GM18951 (cell line): Measurements from ENCODE around the gene FALEC.

ENCODE experiments used
- POLR2A ChIP-seq: IDR thresholded peaks from 4 replicates; pipeline ENCODE4 v1.6.1; 2011; ENCODE audit warnings: mild to moderate bottlenecking; ENCODE audit not compliant: insufficient read length, insufficient read depth; ENCODE audit errors: extremely low read depth
- in situ Hi-C: fragments of 300-500 bp; cut with MboI; formaldehyde crosslinking; loops from one replicate; pipeline ENCODE4 v1.12.0; 2022; ENCODE audit warnings: low sequenced_read_pairs, mixed read lengths, inconsistent platforms; ENCODE audit not compliant: unreplicated experiment

The FALEC gene

DNA sequence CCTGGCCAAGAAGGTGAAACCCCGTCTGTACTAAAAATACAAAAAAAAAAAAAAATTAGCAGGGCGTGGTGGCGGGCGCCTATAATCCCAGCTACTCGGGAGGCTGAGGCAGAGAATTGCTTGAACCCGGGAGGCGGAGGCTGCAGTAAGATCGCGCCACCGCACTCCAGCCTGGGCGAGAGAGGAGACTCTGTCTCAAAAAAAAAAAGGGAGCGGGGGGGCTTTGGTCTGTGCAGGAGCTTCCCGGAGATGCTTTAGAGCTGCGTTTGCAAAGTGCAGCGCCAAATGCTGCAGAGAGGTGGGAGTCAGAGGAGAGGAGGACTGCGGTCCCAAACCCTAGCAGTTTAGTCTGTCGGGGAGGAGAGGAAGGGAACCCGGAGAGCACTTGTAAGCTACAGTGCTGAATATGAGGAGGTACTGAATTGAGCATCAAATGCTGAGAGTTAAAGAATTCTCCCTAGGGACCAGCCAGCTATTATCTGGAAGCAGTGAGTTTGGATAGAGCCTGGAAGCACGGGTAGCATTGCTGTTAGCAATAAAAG is 569 bp downstream of the FALEC start:
- in situ Hi-C loops = no loop called here
- no peak for TF ChIP-seq POLR2A

DNA sequence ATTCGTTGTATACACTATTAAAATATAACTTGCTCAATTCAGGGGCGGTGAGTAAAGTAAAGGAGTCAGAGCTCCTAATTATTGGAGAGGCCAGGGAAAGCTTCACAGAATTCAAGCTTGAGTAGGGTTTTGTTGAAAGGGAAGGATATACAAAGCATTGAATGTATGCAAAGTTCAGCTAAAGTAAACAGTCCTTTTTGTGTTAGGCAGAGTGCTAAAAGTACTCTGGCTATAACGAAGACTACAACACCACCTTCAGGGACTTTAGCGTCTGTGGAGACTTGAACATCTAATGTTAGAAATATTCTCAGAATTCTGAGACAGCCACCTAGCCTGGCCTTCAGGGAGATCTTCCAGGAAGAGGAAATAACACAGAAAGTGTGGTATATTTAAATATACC is 1.1 kb downstream of the FALEC start:
- in situ Hi-C loops = no loop called here
- no peak for TF ChIP-seq POLR2A

DNA sequence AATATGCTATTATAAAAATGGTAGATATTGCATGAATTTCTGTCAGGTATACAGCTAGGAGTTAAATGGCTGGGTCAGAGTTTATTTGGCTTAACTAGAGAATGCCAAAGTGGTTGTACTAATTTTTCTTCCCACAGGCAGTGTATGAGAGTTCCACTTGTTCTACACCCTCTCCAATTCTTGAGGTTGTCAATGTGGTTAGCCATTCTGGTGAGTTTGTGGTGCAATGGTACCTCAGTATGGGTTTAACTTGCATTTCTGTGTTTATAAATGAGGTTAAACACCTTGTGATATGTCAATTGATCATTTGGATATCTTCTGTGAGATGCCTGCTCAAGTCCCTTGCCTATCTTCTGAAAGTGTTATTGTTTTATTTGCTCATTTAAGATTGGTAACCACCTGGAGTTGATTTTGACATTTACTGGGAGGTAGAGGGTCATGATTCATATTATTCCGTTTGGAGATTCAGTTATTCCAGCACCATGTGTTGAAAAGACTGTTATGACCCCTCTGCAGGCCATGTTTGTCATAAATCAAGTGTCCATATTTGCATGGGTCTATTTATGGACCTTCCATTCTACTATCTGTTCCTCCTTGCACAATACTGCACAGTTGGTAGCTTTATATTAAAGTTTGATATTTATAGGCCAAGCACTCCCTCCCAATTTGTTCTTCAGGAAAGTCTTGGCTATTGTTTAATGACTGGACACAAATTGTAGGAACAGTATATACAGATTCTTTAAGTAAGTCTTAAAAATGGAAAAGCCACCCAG is 5.8 kb downstream of the FALEC start:
- TF ChIP-seq POLR2A = no peak
- in situ Hi-C loops = no loop called here

DNA sequence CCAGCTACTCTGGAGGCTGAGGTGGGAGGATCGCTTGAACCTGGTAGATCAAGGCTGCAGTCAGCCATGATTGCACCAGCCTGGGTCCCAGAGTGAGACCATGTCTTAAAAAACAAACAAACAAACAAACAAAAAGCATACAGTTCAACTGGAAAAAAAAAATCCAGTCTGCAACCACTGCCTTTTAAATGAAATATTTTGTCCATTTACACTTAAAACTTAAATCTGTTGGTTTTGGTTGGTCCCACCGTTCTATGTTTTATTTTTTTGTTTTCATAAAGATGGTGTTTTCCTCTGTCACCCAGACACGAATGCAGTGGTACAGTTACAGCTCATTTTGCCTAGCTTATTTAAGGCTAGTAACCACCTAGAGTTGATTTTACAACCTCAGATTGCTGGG is 9.8 kb downstream of the FALEC start:
- no peak for TF ChIP-seq POLR2A
- in situ Hi-C loops = no loop called here

DNA sequence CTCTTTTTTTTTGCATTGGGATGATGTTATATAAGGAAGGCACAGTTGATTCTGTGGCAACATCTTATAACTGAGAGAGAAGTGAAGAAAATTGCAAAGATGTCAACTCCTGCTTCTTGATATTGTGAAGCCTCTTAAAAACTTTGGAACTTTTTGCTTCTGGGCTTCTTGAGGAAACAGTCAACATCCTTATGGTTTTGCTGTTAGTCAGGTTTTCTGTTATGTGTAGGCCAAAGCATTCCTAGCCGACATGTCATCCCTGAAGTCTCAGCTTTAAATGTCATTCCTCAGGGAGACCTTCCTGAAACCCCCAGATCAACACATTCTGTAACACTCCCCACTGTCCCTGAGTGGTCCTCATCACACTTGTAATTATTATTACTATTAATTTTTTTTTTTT is 12.6 kb downstream of the FALEC start:
- no peak for TF ChIP-seq POLR2A
- in situ Hi-C loops = no loop called here

DNA sequence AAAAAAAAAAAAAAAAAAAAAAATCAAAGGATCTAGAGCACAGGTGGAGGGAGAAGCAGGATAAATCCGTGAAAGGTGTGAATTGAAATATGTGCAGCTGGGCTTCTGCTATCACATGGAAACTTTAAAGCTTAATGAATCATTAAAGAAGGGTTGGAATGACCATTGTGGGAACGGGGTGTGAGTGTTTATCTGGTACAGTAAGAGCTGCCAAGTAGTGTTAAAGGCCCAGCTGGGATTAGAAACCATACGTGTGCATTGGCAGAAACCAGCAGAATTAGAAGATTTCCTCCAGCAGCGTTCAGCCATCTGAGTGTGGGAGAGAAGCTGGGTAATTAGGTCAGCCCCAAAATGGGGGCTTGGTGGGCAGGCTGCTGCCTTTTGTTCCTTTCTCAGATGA is 13.5 kb downstream of the FALEC start:
- in situ Hi-C loops = no loop called here
- no peak for TF ChIP-seq POLR2A

DNA sequence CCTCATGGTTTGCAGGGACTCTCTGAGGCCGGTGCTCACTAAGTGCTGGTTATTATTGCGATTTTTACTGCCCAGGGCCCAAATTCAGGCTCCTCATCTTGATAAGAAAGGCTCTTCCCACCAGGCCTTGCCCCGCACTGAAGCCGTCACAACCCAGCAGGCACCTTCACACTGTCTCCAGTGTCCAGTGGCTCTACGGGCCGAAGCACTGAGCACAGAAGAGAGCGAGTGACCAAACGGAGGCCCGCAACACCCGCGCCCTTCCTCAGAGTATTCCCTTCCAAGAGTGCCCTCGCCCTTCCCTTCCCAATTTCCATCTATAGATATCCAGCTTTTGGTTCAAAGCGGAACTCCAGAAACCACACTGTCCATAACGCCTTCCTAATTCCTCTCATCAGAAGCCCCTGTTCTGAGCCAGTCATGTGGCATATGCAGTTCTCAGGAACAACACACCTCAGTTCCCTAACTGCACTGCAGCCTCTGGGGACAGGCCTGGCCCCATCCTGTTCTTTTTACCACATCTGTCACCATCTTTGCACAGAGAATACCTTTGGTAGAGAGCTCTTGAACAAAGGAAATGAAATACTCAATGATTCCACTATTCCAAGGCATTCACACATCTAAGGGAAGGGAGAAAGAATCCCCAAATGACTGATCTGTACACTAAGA is 15.1 kb downstream of the FALEC start:
- in situ Hi-C loops = no loop called here
- no peak for TF ChIP-seq POLR2A

DNA sequence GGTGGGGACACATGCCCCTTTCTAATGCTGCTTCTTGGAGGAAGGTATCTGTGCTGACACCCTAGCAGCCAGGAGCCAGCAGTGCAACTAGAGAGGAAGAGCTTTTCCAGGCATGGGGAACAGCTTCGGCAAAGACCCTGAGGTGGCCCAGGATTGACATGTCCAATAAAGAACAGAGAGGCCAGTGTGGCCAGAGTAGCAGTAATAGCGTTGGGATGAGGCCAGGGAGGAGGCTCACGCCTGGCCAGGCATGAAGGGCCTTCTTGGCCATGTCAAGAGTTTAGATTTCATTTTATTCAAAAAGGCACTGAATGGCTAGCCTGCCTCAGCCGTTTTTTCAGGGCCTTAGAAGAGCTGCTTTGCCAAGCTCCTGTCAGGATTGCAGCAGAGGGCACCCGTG is 17.3 kb downstream of the FALEC start:
- in situ Hi-C loops = no loop called here
- no peak for TF ChIP-seq POLR2A

DNA sequence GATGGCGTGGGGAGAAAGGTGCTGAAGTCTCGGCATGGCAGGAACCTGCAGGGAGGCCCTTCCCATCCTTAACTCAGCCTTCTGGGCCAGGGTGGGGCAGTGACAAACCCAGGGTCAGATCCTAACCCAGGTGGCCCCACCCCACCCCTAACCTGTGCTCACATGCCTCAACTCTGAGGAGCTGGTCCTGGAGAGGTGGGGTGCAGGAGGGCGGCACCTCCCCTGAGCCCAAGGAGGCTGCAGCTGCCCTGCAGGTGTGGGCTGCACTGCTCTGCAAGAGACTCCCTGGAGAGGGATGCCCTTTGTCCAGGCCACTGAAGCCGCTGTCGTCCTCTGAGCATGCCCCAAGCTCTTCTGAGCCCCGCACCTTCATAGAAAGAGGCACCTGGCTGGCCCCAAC is 18.4 kb downstream of the FALEC start:
- no peak for TF ChIP-seq POLR2A
- in situ Hi-C loops = no loop called here

DNA sequence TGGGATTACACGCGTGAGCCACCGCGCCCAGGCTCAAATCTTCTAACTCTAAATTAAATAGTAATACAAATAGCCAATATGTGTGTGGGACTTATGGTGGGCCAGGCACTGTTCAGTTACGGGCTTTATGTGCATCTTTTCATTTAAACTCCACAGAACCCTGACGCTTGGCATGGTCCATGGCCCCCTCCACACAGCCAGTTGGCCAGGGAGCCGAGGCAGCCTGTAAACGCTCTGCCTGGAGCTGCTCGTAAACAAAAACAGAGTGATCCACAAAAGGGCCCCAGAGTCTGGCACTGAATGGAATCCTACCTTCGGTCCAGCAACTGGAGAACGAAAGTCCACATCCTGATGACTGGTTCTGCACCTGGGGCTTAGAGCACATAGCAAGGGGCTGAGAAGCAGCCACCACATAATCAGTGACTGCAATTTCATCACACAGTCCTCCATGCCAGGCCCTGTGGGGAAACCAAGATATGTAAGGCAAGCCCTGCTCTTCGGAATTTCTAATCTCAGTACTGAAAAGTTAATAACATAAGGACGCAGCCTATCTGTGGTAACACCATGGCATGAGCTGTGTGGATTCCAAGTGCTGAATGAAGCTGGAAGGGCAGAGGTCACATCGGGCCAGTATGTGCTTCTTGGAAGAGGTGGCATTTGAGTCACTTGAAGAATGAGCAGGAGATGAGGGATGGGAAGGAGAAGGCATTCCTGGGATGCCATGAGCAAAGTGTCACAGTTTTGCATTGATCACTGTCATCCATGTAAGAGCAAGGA is 20.1 kb downstream of the FALEC start:
- in situ Hi-C loops = no loop called here
- TF ChIP-seq POLR2A = no peak

DNA sequence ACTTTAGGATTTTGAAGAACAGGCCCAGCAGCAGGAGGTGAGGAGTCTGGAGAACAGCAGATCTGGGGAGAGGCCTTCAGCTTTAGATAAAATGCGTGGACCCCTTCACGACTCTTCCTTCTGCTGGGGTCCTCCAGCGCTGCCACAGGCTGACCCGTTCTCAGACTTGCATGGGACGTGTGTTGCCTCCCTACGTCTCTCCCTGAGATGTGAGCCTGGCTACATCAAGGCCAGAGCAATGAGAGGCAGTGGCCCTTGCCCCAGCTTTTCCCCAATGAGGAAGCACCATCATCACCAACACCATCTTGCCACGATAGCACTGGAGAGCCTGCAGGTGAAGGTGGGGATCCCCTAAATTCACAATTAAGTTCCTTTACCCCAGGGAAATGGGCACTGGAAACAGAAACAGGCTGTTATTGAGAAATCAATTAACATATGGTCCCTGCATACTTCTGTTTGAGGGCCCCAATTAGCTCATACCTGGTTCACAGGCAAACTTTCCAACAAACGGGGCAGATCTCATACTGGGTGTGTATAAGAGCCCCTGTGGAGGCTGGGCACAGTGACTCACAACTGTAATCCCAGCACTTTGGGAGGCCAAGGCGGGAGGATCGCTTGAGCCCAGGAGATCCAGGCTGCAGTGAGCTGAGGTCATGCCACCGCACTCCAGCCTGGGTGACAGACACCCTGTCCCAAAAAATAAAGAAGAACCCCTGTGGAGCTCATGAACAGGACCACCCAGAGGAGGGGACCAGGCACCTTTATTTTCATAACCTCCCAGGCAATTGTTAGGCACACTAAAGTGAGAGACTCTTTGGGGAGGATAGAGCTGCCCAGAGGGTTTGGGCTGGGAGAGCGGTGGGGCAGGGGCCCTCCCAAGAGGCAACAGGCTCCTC is 21.5 kb downstream of the FALEC start:
- in situ Hi-C loops = no loop called here
- TF ChIP-seq POLR2A = no peak
